ENCODE data around the gene AMDHD1. TPM values are rescaled to one million over a fixed set of nuclear protein-coding genes. Genes with fewer than 3 reads are reported as not detected.

Gene AMDHD1
- total RNA-seq, 2 donors from 2014 or later: 0.46 to 0.71 TPM

DNA sequence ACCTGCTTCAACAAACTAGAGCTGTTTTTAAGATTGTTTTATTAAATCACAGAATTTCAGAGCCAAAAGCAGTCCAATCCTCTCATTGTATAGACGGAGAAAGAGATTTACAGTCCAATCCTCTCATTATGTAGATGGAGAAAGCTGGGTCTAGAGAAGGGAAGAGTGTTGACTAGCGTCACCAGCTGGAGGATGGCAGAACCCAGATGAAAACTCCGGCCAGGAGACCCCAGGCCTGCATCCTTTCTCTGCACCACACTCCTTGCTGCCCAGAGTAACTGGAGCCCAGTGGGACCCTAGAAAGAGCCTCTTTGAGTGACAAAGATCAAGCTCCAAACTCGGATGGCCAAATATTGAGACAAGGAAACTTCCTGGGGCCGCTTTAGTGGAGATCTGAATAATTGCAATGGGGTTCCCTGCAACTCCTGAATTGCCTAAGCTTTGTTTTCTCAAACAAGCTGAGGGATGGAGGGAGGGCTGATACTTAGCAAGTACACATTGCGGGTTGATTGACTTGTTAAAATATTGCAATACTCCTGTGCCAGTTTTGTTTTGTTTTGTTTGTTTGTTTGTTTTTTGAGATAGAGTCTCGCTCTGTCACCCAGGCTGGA is 12.5 kb downstream of the AMDHD1 start:
- WGBS, 2 experiments (ENCODE audit: insufficient coverage in 1 of 2, insufficient read length in 1 of 2): 83 to 87% methylated on average over 3 to 7 of the region's 7 CpGs
- no peaks in the 10 kb centered on the region for H3K9me3 Mint-ChIP-seq
- Histone ChIP-seq H3K27ac (ENCODE audit: low read depth, low read length) (no peak overlapping the region), H3K27me3 (ENCODE audit: control insufficient read depth, insufficient read depth, low read length, poor library complexity, severe bottlenecking) (peaks cover 8% of the 10 kb centered on the region), H3K9ac (ENCODE audit: extremely low read depth, low read length, poor library complexity, severe bottlenecking) (no peak overlapping the region), H3K9me3 (ENCODE audit: control insufficient read depth, low read length) (no peaks in the 10 kb centered on the region), H3K4me3 (ENCODE audit: low read length) (no peak overlapping the region), H3K36me3 (ENCODE audit: control insufficient read depth, insufficient read depth, low read length) (no peaks in the 10 kb centered on the region), H3K4me1 (ENCODE audit: control insufficient read depth, insufficient read depth, low read length) (peaks cover under 1% of the 10 kb centered on the region)
- H3K27me3 Mint-ChIP-seq (ENCODE audit: insufficient read depth): peaks cover 5% of the 10 kb centered on the region
- H3K36me3 Mint-ChIP-seq (ENCODE audit: low read depth): no peaks in the 10 kb centered on the region
- DNase-seq: no peak
- H3K4me3 Mint-ChIP-seq: no peak overlapping the region
- peak; percentile 28 for TF ChIP-seq CTCF (conservative IDR thresholded peaks at IDR 0.05)
- peaks cover 9% of the 10 kb centered on the region for H3K4me1 Mint-ChIP-seq
- no peak overlapping the region for H3K27ac Mint-ChIP-seq

DNA sequence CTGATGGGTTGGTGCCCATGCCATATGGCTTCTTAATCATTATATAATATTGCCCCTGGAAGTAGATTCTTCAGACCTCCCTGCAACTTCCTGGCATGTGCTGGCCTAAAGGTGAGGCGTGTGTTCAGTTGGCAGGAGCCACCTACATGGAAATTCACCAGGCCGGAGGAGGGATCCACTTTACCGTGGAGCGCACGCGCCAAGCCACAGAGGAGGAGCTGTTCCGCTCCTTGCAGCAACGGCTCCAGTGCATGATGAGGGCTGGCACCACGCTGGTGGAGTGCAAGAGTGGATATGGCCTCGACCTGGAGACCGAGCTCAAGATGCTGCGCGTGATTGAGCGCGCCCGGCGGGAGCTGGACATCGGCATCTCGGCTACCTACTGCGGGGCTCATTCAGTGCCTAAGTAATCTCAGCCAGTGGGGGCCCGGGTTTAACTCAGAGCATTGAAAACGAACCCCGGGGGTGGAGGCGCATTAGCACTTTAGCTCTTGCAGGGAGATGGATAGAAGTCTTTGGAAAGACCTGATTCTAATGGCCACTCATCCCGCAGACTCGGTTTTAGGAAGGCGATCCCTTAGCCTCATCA is 13.5 kb downstream of the AMDHD1 start:
- WGBS, 2 experiments (ENCODE audit: insufficient coverage in 1 of 2, insufficient read length in 1 of 2): 75 to 93% methylated on average over 25 to 27 of the region's 27 CpGs
- Histone ChIP-seq H3K36me3 (ENCODE audit: control insufficient read depth, insufficient read depth, low read length) (no peaks in the 10 kb centered on the region), H3K4me3 (ENCODE audit: low read length) (no peak overlapping the region), H3K9me3 (ENCODE audit: control insufficient read depth, low read length) (no peaks in the 10 kb centered on the region), H3K27ac (ENCODE audit: low read depth, low read length) (no peak overlapping the region), H3K9ac (ENCODE audit: extremely low read depth, low read length, poor library complexity, severe bottlenecking) (no peak overlapping the region), H3K4me1 (ENCODE audit: control insufficient read depth, insufficient read depth, low read length) (no peaks in the 10 kb centered on the region), H3K27me3 (ENCODE audit: control insufficient read depth, insufficient read depth, low read length, poor library complexity, severe bottlenecking) (peaks cover 12% of the 10 kb centered on the region)
- no peak for DNase-seq
- H3K4me3 Mint-ChIP-seq: no peak overlapping the region
- H3K4me1 Mint-ChIP-seq: peaks cover 9% of the 10 kb centered on the region
- no peak overlapping the region for H3K27ac Mint-ChIP-seq
- no peak for TF ChIP-seq CTCF (conservative IDR thresholded peaks at IDR 0.05)
- H3K9me3 Mint-ChIP-seq: no peaks in the 10 kb centered on the region
- peaks cover 8% of the 10 kb centered on the region for H3K27me3 Mint-ChIP-seq (ENCODE audit: insufficient read depth)
- H3K36me3 Mint-ChIP-seq (ENCODE audit: low read depth): no peaks in the 10 kb centered on the region

GRCh38 chr12:95959107-95959506 is 16.0 kb downstream of the AMDHD1 start:
- Histone ChIP-seq H3K36me3 (ENCODE audit: control insufficient read depth, insufficient read depth, low read length) (no peaks in the 10 kb centered on the region), H3K27me3 (ENCODE audit: control insufficient read depth, insufficient read depth, low read length, poor library complexity, severe bottlenecking) (peaks cover 5% of the 10 kb centered on the region), H3K9me3 (ENCODE audit: control insufficient read depth, low read length) (no peaks in the 10 kb centered on the region), H3K27ac (ENCODE audit: low read depth, low read length) (no peak overlapping the region), H3K9ac (ENCODE audit: extremely low read depth, low read length, poor library complexity, severe bottlenecking) (no peak overlapping the region), H3K4me1 (ENCODE audit: control insufficient read depth, insufficient read depth, low read length) (no peaks in the 10 kb centered on the region), H3K4me3 (ENCODE audit: low read length) (no peak overlapping the region)
- Mint-ChIP-seq H3K9me3 (no peaks in the 10 kb centered on the region), H3K36me3 (ENCODE audit: low read depth) (no peaks in the 10 kb centered on the region), H3K27ac (no peak overlapping the region), H3K4me3 (no peak overlapping the region), H3K27me3 (ENCODE audit: insufficient read depth) (peaks cover 3% of the 10 kb centered on the region), H3K4me1 (peaks cover 7% of the 10 kb centered on the region)
- peak; percentile 70 for TF ChIP-seq CTCF (conservative IDR thresholded peaks at IDR 0.05)
- WGBS, 2 experiments (ENCODE audit: insufficient coverage in 1 of 2, insufficient read length in 1 of 2): 68 to 80% methylated on average over 1 of the region's 1 CpG
- peak; percentile 66 for DNase-seq
